K562 (cell line): ENCODE measurements around the gene SH3BP5. TPM values are rescaled to one million over a fixed set of nuclear protein-coding genes. Genes with fewer than 3 reads are reported as not detected.
A peak's percentile ranks its signal among the peaks of the same experiment; 100 is the strongest.

ENCODE experiments used
- ATAC-seq: fragments of 200-7000 bp; cut with Tn5 transposase; 3 replicates; pipeline ENCODE4 v1.9.1; 2020; ENCODE audit warnings: moderate library complexity
- BruUV-seq: library from RNA; stranded (reverse); fragments of 400-500 nt; replicated peaks from 2 replicates; lab custom pipeline; 2021; lab: Mats Ljungman, UMichigan
- CTCF ChIA-PET: fragments of 300-600 bp; formaldehyde crosslinking; extraction: SDS; loops from one replicate; lab custom pipeline; 2021; ENCODE audit warnings: low intra/inter-chr PET ratio; lab: Yijun Ruan, JAX
- POLR2A ChIA-PET: fragments of 300-600, 350-650 bp; sonication (Branson Sonifier 250); formaldehyde crosslinking; extraction: SDS; loops from one replicate; lab custom pipeline; 2021; ENCODE audit warnings: antibody characterized with exemption, inconsistent platforms; lab: Yijun Ruan, JAX
- DNase-seq, 4 experiments: peaks; one replicate each; pipeline versions ENCODE4 v3.0.0 to v3.0.0-alpha.2; 2011 to 2018; ENCODE audit warnings: low spot score in 3 of 4, mixed read lengths in 3 of 4; ENCODE audit errors: extremely low read depth in 1 of 4
- FAIRE-seq: peaks from 2 replicates; lab custom pipeline; 2011; peaks lifted over from hg19 to GRCh38; lab: Jason Lieb, UNC
- H2AFZ ChIP-seq: 2 replicates; pipeline ENCODE4 v1.6.0; 2011; ENCODE audit warnings: low read depth, low read length, control low read depth, inconsistent platforms
- H3K27ac ChIP-seq: fragments of 200-600 bp; 3 replicates; pipeline ENCODE4 v1.8.0; 2011; ENCODE audit warnings: low read depth, mild to moderate bottlenecking, control low read depth, inconsistent platforms, low read length, moderate library complexity, mixed read lengths; ENCODE audit errors: extremely low read depth
- H3K27me3 ChIP-seq, 2 experiments: fragments of 300-600 bp in 1 of 2; 2 replicates in 1 of 2; 3 replicates in 1 of 2; pipeline versions ENCODE4 v1.6.0 to v1.8.0; 2011; ENCODE audit warnings: inconsistent platforms in 2 of 2, low read length in 2 of 2, mild to moderate bottlenecking in 1 of 2, mixed read lengths in 1 of 2, moderate library complexity in 1 of 2; ENCODE audit not compliant: control insufficient read depth in 2 of 2, insufficient read depth in 2 of 2
- H3K36me3 ChIP-seq: fragments of 300-600 bp; 3 replicates; pipeline ENCODE4 v1.8.0; 2011; ENCODE audit warnings: mild to moderate bottlenecking, low read length, inconsistent platforms; ENCODE audit not compliant: control insufficient read depth, insufficient read depth
- H3K4me1 ChIP-seq, 2 experiments: fragments of 200-600 bp in 1 of 2; replicated peaks in 1 of 2; 2 replicates in 1 of 2; 3 replicates in 1 of 2; pipeline versions ENCODE4 v1.5.1 to v1.8.0; 2011; ENCODE audit warnings: inconsistent platforms in 2 of 2, low read length in 2 of 2, mild to moderate bottlenecking in 1 of 2, mixed read lengths in 1 of 2, moderate library complexity in 1 of 2; ENCODE audit not compliant: control insufficient read depth in 2 of 2, insufficient read depth in 2 of 2
- H3K4me2 ChIP-seq: 2 replicates; pipeline ENCODE4 v1.6.1; 2011; ENCODE audit warnings: low read length, control low read depth, inconsistent platforms, mixed read lengths; ENCODE audit not compliant: insufficient read depth
- H3K4me3 ChIP-seq: fragments of 200-600 bp; sonication (generic), shearing (Covaris generic); 2 replicates; pipeline ENCODE4 v1.5.1; 2016; ENCODE audit warnings: control low read depth, inconsistent platforms
- H3K79me2 ChIP-seq: fragments of 200-600 bp; 3 replicates; pipeline ENCODE4 v1.8.0; 2011; ENCODE audit warnings: low read length, inconsistent platforms; ENCODE audit not compliant: control insufficient read depth, insufficient read depth
- H3K9ac ChIP-seq, 2 experiments: 2 replicates each; pipeline versions ENCODE4 v1.6.0 to v1.6.1; 2011; ENCODE audit warnings: low read depth in 2 of 2, low read length in 2 of 2, control low read depth in 1 of 2, inconsistent platforms in 1 of 2, mild to moderate bottlenecking in 1 of 2, mixed read lengths in 1 of 2; ENCODE audit not compliant: insufficient read depth in 1 of 2
- H3K9me1 ChIP-seq: one replicate; pipeline ENCODE4 v1.6.0; 2011; ENCODE audit warnings: inconsistent platforms, mild to moderate bottlenecking, low read length, moderate library complexity; ENCODE audit not compliant: control insufficient read depth, insufficient read depth
- H3K9me3 ChIP-seq: replicated peaks from 2 replicates; pipeline ENCODE4 v1.5.1; 2011; ENCODE audit warnings: low read depth, low read length, inconsistent platforms; ENCODE audit not compliant: control insufficient read depth, insufficient read depth
- H4K20me1 ChIP-seq: replicated peaks from 2 replicates; pipeline ENCODE4 v1.6.1; 2011; ENCODE audit warnings: low read length, inconsistent platforms, mixed read lengths; ENCODE audit not compliant: control insufficient read depth, insufficient read depth
- ATF7 ChIP-seq: fragments of 450-650 bp; IDR thresholded peaks from 2 replicates; pipeline ENCODE4 v1.7.1; 2014; ENCODE audit warnings: mild to moderate bottlenecking, moderate library complexity
- BCL6 ChIP-seq: fragments of 250-450 bp; sonication (Bioruptor Pico); IDR thresholded peaks from 2 replicates; pipeline ENCODE4 v1.4.0; 2020
- DMBX1 ChIP-seq: fragments of 250-450 bp; sonication (Bioruptor Pico); IDR thresholded peaks from 2 replicates; pipeline ENCODE4 v1.8.0; 2022; ENCODE audit warnings: inconsistent platforms, mild to moderate bottlenecking, moderate library complexity, borderline replicate concordance
- ELF4 ChIP-seq: fragments of 450-650 bp; formaldehyde crosslinking; IDR thresholded peaks from 2 replicates; pipeline ENCODE4 v1.4.0; 2022; ENCODE audit warnings: missing genetic modification characterization
- NR1H2 ChIP-seq: sonication (generic); formaldehyde crosslinking; IDR thresholded peaks from 2 replicates; pipeline ENCODE4 v1.4.0; 2020; ENCODE audit warnings: mild to moderate bottlenecking, missing genetic modification reagents
- POLR2AphosphoS5 ChIP-seq: IDR thresholded peaks from 2 replicates; pipeline ENCODE4 v1.6.1; 2011; ENCODE audit warnings: mild to moderate bottlenecking, low read depth, low read length, moderate library complexity; ENCODE audit not compliant: control insufficient read depth, insufficient read depth
- RBM25 ChIP-seq: fragments of 200-400 bp; formaldehyde crosslinking; IDR thresholded peaks from 2 replicates; pipeline ENCODE4 v1.6.1; 2018; ENCODE audit warnings: low read length, low read depth, moderate library complexity; ENCODE audit not compliant: severe bottlenecking
- RFX1 ChIP-seq: fragments of 450-650 bp; IDR thresholded peaks from 2 replicates; pipeline ENCODE4 v1.6.1; 2016; ENCODE audit warnings: mild to moderate bottlenecking, moderate library complexity
- SPI1 ChIP-seq: IDR thresholded peaks from 2 replicates; pipeline ENCODE4 v1.6.1; 2011; ENCODE audit warnings: low read depth, low read length, control low read depth, borderline replicate concordance
- SRSF7 ChIP-seq: fragments of 200-400 bp; formaldehyde crosslinking; optimal IDR thresholded peaks from 2 replicates; pipeline ENCODE3; 2017; ENCODE audit warnings: mild to moderate bottlenecking, low read depth, low read length
- TEAD1 ChIP-seq, 2 experiments: fragments of 450-650 bp in 1 of 2; sonication (generic) in 1 of 2; formaldehyde crosslinking; IDR thresholded peaks; 2 replicates each; pipeline versions ENCODE4 v1.4.0 to v1.8.0; 2020 to 2022; ENCODE audit warnings: mild to moderate bottlenecking in 2 of 2, missing genetic modification reagents in 1 of 2
- WGBS: fragments of 100-300 bp; shearing (Covaris generic); methylation state at CpG from one replicate; pipeline ENCODE4 v1.1.6; 2016; ENCODE audit warnings: low coverage, mixed read lengths; ENCODE audit not compliant: insufficient coverage; ENCODE audit errors: missing lambda C conversion rate; 5-methylcytosine and 5-hydroxymethylcytosine counted together
- in situ Hi-C: fragments of 300-500 bp; cut with MboI; formaldehyde crosslinking; loops from 4 replicates; pipeline ENCODE4 v1.15.0; 2018; ENCODE audit warnings: inconsistent platforms, mixed read lengths
- intact Hi-C: fragments of 100-400 bp; cut with micrococcal nuclease; formaldehyde crosslinking; loops from 2 replicates; pipeline ENCODE4 v1.14.2; 2022
- polyA plus RNA-seq, 8 experiments: library from polyadenylated mRNA; depleted of rRNA in 4 of 8; stranded (reverse) in 5 of 8; unstranded in 3 of 8; fragments of >200 nt; fragmentation: Nextera tagmentation in 2 of 8; fragmentation: Illumina TruSeq in 1 of 8; extraction: Ambion mirVana in 2 of 8; extraction: Trizol in 1 of 8; gene quantifications; 2 replicates each; pipeline versions ENCODE4 v1.2.1 to v1.2.3, GENCODE V29; 2011 to 2014; ENCODE audit warnings: inconsistent platforms in 1 of 8, missing spikeins in 1 of 8
- total RNA-seq, 7 experiments: library from RNA; depleted of rRNA in 6 of 7; stranded (reverse); fragments of >200 nt in 6 of 7; fragmentation: Illumina TruSeq in 2 of 7; extraction: Trizol in 2 of 7; gene quantifications; 2 replicates each; pipeline versions ENCODE4 v1.2.1 to v1.2.3, GENCODE V29; 2011 to 2021; ENCODE audit warnings: low replicate concordance in 1 of 7
- TF ChIP-seq, protein P1 (sequence below), 2 experiments: fragments of 450-650 bp in 1 of 2; sonication (generic) in 1 of 2; formaldehyde crosslinking in 1 of 2; IDR thresholded peaks in 1 of 2; conservative IDR thresholded peaks in 1 of 2; 2 replicates each; pipeline versions ENCODE4 v1.6.1 to v1.8.1; 2016 to 2023; ENCODE audit warnings: mild to moderate bottlenecking in 2 of 2, moderate library complexity in 2 of 2, inconsistent platforms in 1 of 2, missing genetic modification reagents in 1 of 2

SH3BP5 gene
- total and polyA plus RNA-seq, 9 of the 15 experiments (the other 6 are each of a cell fraction or from before 2014, with no cell fraction given): 2.9 to 29.0 (median 14.9) TPM

DNA sequence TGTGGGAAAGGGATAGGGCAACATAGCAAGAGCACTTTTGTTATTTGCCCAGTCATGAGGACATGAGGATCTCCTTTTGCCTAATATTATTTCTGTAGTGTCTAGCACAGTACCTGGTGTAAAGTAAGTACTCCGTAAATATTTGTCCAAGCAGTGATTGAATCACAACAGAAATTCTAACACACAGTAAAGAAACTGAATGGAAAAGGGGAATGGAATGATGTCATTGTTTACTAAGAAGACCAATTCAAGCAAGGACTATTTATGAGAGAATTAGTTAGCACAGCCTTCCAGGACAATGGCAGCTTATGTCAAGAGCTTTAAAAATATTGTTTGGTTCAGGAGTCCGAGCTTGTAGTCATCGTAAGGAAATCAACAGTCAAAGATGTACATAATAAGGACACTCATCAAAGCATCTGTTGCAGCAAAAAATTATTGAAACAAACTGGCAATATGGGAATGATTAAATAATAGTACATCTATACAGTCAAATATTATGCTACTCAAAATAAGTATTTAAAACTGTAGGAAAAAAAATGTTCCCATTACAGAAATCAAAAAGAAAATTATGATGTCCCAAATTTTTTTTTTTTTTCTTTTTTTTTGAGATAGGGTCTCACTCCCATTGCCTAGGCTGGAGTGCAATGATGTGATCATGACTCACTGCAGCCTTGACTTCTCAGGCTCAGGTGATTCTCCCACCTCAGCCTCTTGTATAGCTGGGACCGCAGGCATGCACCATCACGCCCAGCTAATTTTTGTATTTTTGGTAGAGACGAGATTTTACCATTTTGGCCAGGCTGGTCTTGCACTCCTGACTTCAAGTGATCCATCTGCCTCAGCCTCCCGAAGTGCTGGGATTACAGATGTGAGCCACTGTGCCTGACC is 108.5 kb downstream of the SH3BP5 start:
- FAIRE-seq (no peak), ATAC-seq (no peak), DNase-seq (no peak)
- intact Hi-C loops: no loop called here
- BruUV-seq: no TSS peak
- no peak overlapping the region for H3K27ac ChIP-seq
- TF ChIP-seq DMBX1 (CRISPR knock-in tag): no peak
- TF ChIP-seq SRSF7: no peak
- TF ChIP-seq, protein P1, sequence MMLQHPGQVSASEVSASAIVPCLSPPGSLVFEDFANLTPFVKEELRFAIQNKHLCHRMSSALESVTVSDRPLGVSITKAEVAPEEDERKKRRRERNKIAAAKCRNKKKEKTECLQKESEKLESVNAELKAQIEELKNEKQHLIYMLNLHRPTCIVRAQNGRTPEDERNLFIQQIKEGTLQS (IDR thresholded peaks at IDR 0.05): 0 out of 2 replicates have a peak, but pooled peaks have one; percentile 37
- TF ChIP-seq, protein P1 (CRISPR knock-in tag; conservative IDR thresholded peaks at IDR 0.05): no peak
- peak; percentile 39; the same call in 1 of the 2 replicates for TF ChIP-seq ATF7
- no peak for TF ChIP-seq RBM25
- no peak for TF ChIP-seq BCL6 (CRISPR knock-in tag)
- no peak for TF ChIP-seq RFX1
- no peak for TF ChIP-seq TEAD1 (CRISPR knock-in tag; IDR thresholded peaks at IDR 0.05)
- TF ChIP-seq NR1H2 (CRISPR knock-in tag): no peak
- TF ChIP-seq ELF4: no peak
- no peak for TF ChIP-seq POLR2AphosphoS5
- no peak for TF ChIP-seq SPI1
- POLR2A ChIA-PET: interaction anchor here (0.6 kb wide), 3 partner anchors 14 to 171 kb away, joined by 3 read pairs; no protein-coding TSS in a partner anchor
- H3K4me2 ChIP-seq: no peak overlapping the region
- 95% methylated on average over 7 of the region's 7 CpGs for WGBS
- peaks cover 85% of the 10 kb centered on the region for H3K36me3 ChIP-seq
- H3K4me1 ChIP-seq: no peaks in the 10 kb centered on the region
- H3K9ac ChIP-seq: no peak overlapping the region
- in situ Hi-C loops: loop anchor here (25.0 kb wide), 1 partner anchor 1313 kb away; no protein-coding TSS in a partner anchor
- H3K9me1 ChIP-seq: no peaks in the 10 kb centered on the region
- H2AFZ ChIP-seq: no peak overlapping the region
- no peaks in the 10 kb centered on the region for H3K27me3 ChIP-seq
- CTCF ChIA-PET: no interaction called here
- no peaks in the 10 kb centered on the region for H4K20me1 ChIP-seq
- H3K4me3 ChIP-seq: no peak overlapping the region
- H3K79me2 ChIP-seq: no peaks in the 10 kb centered on the region
- no peaks in the 10 kb centered on the region for H3K9me3 ChIP-seq
